HK-2 (cell line): Measurements from ENCODE around the gene CPNE7.

ENCODE experiments used
- DNase-seq: peaks from one replicate; pipeline ENCODE4 v3.0.0-alpha.2; 2018; ENCODE audit not compliant: unreplicated experiment

The CPNE7 gene

GRCh38 chr16:89549007-89549700, 26.4 kb upstream of the CPNE7 start:
- no peak for DNase-seq

DNA sequence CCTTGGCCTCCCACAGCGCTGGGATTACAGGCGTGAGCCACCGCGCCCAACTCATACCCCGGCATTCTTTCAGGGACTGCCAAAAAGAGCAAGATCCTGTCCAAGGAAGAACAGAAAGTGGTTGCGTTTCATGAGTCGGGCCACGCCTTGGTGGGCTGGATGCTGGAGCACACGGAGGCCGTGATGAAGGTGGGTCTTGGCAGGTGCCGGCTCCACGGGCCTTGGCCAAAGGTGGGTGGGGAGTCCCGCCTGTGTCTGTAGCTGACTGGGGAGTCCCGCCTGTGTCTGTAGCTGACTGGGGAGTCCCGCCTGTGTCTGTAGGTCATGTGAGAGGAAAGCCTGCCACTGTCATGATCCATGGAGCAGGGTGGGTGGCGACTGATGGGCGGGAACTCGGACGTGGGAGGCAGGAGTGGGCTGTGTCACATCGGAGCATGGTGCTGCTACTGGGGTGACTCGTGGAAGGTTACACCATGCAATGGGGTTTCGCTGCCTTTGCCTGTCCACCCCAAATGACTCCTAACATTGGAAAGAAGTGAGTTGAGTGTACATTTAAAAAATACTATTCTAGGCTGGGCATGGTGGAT, 25.0 kb upstream of the CPNE7 start:
- DNase-seq, result no peak

GRCh38 chr16:89552329-89552728, 23.2 kb upstream of the CPNE7 start:
- no peak for DNase-seq

DNA sequence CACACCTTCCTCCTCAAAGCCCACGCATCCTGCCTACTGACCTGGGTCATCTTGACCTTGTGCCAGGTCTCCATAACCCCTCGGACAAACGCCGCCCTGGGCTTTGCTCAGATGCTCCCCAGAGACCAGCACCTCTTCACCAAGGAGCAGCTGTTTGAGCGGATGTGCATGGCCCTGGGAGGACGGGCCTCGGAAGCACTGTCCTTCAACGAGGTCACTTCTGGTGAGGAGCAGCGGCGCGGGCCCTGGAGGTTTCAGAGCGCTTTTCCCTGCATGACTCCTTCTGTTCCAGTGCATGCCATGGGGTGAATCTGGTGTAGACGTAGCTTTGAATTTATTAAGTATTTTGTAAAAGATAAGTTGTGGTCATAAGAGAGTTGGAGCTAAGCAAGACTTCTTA, 22.6 kb upstream of the CPNE7 start:
- DNase-seq, result no peak

- DNase-seq, result no peak
Measured at GRCh38 chr16:89553733-89554132, 21.8 kb upstream of the CPNE7 start.

- DNase-seq, result no peak
Measured at GRCh38 chr16:89554343-89554742, 21.2 kb upstream of the CPNE7 start.

DNA sequence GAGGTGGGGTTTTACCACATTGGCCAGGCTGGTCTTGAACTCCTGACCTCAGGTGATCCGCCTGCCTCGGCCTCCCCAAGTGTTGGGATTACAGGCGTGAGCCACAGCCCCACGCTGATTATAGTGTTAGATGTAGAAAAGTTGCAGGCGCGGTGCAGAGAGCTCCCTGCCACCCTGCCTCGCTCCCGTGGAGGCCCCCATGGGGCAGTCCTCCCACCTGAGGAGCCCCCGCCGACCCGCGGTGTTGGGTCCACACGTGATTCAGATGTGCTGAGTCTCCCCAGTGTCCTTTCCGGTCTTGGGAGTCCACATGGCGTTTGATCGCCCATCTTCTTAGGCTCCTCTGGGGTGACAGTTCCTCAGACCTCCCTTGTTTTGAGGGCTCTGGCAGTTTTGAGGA, 20.3 kb upstream of the CPNE7 start:
- DNase-seq, result no peak

- DNase-seq, result no peak
Measured at GRCh38 chr16:89555780-89556179, 19.8 kb upstream of the CPNE7 start.

DNA sequence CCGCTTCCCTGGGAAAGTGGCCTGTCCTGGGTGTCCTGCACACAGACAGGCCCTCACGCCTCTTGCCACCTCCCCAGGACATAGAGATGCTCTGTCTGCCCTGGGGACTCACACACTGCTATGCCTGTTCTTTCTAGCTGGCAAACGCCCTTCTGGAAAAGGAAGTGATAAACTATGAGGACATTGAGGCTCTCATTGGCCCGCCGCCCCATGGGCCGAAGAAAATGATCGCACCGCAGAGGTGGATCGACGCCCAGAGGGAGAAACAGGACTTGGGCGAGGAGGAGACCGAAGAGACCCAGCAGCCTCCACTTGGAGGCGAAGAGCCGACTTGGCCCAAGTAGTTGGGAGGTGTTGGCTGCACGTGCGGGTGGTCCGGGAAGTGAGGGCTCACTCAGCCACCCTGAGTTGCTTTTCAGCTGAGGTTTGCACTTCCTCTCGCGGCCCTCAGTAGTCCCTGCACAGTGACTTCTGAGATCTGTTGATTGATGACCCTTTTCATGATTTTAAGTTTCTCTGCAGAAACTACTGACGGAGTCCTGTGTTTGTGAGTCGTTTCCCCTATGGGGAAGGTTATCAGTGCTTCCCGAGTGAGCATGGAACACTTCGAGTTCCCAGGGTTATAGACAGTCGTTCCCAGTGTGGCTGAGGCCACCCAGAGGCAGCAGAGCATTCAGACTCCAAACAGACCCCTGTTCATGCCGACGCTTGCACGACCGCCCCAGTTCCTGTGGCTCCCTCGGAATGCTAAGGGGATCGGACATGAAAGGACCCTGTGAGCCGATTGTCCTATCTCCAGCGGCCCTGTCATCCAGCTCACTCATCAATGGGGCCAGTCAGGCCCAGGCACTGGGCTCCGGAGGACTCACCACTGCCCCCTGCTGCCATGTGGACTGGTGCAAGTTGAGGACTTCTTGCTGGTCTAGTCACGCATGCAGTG, 18.5 kb upstream of the CPNE7 start:
- DNase-seq, result peak; percentile 69

- no peak for DNase-seq
Measured at GRCh38 chr16:89557690-89558490, 17.7 kb upstream of the CPNE7 start.

GRCh38 chr16:89560378-89561141, 15.0 kb upstream of the CPNE7 start, which contains the start of gene RPL13:
RPL13 (plus strand) TSS chr16:89560682; CDS start chr16:89560960, 278 bp downstream.
- peak; percentile 94 for DNase-seq

- DNase-seq, result no peak
Measured at GRCh38 chr16:89561142-89561883, 14.2 kb upstream of the CPNE7 start.

DNA sequence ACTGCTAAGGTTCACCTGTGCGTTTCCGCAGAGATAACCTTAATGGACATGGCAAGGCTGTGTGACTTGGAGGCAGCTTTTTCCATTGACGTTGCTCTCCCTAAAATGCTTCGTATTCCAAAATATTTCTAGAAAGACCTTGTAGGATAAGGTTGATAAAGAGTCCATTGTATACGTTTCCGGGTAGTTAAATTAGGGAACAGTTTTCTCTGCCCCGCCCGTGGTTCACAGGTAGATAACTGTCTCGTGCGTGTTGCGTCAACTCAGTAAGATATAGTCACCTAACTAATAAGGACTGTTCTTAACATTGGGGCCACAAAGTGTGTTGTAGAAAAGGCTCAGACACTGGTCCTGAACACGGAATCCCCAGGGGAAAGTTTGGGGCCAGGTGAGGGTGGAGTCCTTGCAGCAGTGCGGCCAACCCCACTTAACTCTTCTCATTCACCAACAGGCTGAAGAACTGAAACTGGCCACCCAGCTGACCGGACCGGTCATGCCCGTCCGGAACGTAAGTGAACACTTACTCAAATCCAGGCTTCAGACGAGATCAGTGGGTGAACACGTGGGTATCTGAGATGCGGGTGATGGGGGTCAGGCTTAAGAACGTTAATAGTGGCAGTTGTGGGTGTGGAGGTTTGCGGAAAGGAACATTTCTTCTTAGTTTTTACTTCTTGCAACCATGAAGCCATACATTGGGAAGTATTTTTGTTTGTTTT, 13.5 kb upstream of the CPNE7 start:
- DNase-seq, result no peak

DNA sequence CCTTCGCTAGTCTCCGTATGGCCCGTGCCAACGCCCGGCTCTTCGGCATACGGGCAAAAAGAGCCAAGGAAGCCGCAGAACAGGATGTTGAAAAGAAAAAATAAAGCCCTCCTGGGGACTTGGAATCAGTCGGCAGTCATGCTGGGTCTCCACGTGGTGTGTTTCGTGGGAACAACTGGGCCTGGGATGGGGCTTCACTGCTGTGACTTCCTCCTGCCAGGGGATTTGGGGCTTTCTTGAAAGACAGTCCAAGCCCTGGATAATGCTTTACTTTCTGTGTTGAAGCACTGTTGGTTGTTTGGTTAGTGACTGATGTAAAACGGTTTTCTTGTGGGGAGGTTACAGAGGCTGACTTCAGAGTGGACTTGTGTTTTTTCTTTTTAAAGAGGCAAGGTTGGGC, 12.6 kb upstream of the CPNE7 start:
- DNase-seq, result no peak

DNA sequence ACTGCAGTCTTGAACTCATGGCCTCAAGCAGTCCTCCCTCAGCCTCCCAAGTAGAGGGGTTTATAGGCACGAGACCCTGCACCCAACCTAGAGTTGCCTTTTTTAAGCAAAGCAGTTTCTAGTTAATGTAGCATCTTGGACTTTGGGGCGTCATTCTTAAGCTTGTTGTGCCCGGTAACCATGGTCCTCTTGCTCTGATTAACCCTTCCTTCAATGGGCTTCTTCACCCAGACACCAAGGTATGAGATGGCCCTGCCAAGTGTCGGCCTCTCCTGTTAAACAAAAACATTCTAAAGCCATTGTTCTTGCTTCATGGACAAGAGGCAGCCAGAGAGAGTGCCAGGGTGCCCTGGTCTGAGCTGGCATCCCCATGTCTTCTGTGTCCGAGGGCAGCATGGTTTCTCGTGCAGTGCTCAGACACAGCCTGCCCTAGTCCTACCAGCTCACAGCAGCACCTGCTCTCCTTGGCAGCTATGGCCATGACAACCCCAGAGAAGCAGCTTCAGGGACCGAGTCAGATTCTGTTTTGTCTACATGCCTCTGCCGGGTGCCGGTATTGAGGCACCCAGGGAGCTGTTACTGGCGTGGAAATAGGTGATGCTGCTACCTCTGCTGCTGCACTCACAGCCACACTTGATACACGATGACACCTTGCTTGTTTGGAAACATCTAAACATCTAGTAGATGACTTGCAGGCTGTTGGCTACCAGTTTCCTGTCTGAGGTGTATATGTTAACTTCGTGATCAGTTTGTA, 11.7 kb upstream of the CPNE7 start:
- DNase-seq, result no peak

- peak; percentile 57 for DNase-seq
Measured at GRCh38 chr16:89564476-89565255, 10.9 kb upstream of the CPNE7 start.

GRCh38 chr16:89565256-89565505, 10.4 kb upstream of the CPNE7 start:
- no peak for DNase-seq
